Hematopoietic multipotent progenitor cell treated with erythropoietin and hydrocortisone succinate and interleukin-3 and kit ligand, for 17 days (in vitro differentiated cells): Measurements from ENCODE around the gene TULP4.
"Not testable (repeated sequence)": the region's sequence is repeated elsewhere in the genome, so short reads cannot be mapped to it uniquely, and the experiment has no call there.

Source experiments
- DNase-seq: peaks from one replicate; pipeline ENCODE4 v3.0.0-alpha.2; 2015; ENCODE audit warnings: low spot score

TULP4 gene

DNA sequence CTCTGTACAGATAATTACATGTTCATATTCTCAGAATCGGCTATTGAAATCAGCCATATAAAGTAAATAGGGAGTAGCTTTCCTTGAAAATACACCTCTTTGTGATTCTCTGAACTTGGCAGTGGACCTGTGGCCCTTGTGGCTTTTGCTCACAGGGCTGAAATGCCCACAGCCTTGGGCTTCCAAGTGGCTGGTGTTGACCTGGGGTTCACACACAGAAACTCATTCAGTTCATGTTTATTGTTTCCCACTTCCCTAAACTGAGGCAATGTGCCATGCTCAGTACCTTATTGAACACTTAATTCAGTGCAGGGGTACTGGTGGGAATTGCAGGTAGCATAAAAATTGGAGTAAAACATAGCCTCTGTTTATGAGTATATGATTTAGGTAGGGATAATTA, 19.1 kb upstream of the TULP4 start:
- DNase-seq: no peak

DNA sequence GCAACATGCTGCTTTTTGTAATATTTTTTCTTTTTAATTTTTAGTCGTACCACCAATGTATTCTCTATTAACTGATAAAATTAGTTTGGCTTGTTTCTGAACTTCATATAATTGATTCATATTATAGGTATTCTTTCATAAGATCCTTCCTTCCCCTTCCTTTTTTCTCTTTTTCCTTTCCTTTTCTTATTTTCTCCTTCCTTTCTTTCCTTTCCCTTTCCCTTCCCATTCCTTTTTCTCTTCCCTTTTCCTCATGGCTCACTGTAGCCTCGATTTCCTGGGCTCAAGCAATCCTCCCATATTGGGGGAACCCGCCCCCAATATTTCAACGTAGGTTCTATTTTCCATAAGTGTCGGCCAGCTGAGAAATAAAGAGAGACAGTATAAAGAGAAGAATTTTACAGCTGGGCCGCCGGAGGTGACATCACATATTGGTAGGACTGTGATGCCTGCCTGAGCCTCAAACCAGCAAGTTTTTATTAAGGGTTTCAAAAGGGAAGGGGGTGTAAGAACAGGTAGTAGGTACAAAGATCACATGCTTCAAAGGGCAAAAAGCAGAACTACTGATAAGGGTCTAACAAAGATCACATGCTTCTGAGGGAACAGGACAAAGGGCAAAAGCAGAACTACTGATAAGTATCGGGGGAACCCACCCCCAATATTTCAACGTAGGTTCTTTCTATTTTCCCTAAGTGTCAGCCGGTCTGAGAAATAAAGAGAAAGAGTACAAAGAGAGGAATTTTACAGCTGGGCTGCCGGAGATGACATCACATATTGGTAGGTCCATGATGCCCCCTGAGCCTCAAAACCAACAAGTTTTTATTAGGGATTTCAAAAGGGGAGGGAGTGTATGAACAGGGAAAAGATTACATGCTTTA, 16.1 kb upstream of the TULP4 start:
- DNase-seq: not testable (repeated sequence)

DNA sequence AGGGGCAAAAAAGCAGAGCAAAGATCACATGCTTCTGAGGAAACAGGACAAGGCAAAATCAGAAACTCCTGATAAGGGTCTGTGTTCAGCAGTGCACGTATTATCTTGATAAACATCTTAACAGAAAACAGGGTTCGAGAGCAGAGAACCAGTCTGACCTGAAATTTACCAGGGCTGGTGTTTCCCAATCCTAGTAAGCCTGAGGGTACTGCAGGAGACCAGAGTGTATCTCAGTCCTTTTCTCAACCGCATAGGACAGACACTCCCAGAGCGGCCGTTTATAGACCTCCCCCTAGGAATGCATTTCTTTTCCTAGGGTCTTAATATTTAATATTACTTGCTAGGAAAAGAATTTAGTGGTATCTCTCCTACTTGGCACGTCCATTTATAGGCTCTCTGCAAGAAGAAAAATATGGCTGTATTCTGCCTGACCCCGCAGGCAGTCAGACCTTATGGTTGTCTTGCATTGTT, 15.4 kb upstream of the TULP4 start:
- DNase-seq: not testable (repeated sequence)

DNA sequence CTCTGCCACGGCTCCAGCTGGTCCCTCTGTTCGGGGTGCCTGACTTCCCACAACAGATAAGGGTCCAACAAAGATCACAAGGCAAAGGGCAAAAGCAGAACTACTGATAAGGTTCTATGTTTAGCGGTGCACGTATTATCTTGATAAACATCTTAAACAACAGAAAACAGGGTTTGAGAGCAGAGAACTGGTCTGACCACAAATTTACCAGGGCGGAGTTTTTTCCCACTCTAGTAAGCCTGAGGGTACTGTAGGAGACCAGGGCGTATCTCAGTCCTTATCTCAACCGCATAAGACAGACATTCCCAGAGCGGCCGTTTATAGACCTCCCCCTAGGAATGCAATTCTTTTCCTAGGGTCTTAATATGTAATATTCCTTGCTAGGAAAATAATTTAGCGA, 14.6 kb upstream of the TULP4 start:
- not testable (repeated sequence) for DNase-seq

DNA sequence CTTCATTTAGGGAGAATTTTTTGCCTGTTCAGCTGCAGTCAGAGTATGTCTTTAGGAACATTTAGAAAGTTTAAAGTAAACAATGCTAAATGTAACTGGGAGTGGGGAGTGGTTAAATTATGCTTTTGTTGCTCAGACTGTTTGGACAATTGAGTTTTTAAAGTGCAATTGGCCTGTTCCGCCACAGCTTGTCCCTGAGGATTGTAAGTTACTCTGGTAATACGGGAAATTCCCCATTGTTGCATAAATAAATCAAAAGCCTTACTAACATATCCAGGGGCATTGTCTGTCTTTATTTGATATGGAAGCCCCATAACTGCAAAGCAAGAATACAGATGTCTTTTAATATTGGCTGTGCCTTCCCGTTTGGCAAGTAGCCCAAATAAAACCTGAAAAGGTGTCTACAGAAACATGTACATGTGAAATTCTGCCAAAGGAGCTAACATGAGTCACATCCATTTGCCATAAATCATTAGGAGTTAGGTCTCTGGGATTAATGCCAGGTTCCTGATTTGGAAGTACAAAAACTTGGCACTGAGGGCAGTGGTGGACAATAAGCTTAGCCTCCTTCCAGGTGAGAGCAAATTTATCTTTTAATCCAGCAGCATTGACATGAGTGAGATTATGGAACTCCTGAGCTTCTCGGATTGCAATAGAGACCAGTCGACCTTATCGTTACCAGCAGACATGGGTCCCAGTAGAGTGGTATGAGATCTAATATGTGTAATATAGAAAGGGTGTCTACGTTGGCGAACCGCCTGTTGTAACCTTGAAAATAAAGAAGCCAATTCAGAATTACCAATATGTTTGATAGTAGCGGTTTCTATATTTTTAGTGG, 11.7 kb upstream of the TULP4 start:
- DNase-seq: not testable (repeated sequence)

DNA sequence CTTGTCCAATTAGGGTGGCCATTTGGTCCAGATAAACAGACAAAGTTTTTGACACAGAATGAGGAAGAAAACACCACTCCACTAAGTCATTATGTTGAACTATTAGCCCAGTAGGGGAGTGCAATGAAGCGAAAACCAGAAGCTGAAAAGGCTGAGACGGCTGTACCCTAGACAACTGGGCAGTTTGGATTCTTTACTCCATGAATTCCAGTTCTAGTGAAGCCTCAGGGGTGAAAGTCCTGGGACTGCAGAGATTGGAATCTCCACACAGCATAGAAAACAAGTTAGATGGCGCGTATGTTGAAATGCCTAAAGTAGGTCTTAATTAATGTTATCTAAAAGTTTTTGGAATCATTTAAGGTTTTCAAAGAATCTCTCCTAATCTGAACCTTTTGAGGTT, 10.7 kb upstream of the TULP4 start:
- not testable (repeated sequence) for DNase-seq

DNA sequence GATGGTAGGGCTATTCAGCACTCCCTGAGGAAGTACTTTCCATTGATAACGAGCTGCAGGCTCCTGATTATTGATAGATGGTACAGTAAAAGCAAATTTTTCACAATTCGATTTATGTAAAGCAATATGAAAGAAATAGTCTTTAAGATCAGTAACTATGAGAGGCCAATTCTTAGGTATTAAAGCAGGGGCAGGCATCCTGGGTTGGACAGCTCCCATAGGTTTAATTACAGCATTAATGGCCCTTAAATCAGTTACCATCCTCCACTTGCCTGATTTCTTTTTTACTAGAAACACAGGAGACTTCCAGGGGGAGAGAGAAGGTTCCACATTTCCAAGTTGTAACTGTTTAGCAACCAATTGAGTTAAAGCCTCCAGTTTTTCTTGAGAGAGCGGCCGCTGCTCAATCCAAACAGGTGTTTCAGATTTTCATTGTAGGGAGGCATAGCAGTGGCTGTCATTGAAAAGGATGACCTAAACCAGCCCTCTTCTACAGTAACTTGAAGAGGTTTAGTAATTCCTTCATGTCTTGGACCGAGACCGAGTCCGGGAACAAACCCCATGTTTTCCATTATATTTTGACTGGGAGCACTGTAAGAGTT, 10.0 kb upstream of the TULP4 start:
- DNase-seq: not testable (repeated sequence)

DNA sequence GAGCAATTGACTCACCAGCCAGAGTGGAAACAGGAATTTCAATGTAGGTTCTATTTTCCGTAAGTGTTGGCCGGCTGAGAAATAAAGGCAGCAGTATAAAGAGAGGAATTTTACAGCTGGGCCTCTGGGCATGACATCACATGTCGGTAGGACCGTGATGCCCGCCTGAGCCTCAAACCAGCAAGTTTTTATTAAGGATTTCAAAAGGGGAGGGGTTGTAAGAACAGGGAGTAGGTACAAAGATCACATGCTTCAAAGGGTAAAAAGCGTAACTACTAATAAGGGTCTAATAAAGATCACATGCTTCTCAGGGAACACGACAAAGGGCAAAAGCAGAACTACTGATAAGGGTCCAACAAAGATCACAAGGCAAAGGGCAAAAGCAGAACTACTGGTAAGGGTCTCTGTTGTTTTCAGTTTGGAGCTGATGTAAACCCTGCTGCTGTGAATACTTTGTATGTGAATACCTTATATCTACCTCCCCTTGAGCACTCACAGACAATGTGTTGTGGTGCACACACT, 9.0 kb upstream of the TULP4 start:
- DNase-seq: no peak

DNA sequence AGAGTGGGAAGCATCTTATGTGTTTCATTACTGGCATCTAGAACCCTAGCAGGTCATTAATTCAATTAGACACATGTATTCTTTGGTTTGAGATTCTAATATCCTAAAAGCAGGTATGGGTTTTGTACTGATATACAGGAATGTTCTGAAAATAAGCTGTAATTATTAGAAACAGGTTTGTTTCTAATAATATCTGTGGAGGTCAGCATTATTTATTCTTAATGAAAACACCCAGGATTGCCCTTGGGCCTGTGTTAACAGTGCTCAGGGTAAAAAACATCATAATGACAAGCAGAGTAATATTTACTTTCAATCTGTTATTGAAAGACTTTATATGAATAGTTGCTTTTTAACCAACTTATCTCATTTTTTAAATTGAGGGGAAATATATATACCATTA, 8.0 kb upstream of the TULP4 start:
- no peak for DNase-seq

DNA sequence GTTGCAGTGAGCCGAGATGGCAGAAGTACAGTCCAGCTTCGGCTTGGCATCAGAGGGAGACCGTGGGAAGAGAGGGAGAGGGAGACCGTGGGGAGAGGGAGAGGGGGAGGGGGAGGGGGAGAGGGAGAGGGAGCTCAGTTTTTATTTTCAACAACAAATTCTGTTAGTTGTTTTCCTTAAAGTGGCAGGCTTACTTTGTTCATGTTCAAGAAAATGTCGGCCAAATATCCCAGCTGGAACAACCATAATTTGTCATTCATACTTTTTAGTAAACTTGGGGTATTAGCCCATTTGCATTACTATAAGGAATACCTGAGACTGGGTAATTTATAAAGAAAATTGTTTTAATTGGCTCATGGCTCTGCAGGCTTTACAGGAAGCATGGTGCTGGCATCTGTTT, 2.5 kb upstream of the TULP4 start:
- DNase-seq: no peak

DNA sequence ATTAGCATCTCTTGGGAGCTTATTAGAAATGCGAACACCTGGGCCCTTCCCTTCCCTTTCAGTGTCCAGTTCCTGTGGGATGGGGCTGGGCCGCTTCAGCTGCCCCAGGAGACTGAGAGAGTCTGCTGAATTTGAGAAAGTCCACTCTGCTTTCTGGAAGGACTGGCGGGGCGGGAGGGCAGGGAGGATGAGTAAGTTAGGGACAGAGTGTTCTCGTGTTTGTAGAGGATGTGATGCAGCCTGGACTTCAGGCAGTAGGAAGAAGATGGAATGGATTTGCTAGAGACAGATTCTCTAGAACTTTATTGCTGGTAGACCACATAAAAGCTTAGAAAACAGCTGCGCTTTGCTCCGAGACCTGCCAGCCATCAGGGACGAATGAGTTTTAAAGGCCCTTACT, 1.1 kb upstream of the TULP4 start:
- no peak for DNase-seq

DNA sequence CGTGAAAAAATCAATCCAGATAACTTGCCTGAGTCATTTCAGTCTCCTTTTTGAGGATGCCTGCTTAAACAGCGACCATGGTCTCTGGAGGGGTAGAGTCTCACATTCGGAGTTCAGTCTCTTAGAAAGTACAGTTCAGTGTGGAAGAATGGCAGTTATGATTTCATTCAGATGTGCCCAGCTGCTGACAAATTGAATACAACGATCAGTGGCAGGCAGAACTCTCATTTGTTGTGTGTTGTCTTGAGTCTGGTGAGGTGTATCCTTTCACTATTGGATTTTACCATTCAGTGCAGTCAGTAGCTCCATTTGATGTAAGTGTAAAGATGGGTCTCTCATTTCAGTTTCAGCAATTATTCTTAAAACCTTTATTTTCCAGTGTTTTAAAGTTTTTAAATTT, 639 bp upstream of the TULP4 start:
- no peak for DNase-seq

DNA sequence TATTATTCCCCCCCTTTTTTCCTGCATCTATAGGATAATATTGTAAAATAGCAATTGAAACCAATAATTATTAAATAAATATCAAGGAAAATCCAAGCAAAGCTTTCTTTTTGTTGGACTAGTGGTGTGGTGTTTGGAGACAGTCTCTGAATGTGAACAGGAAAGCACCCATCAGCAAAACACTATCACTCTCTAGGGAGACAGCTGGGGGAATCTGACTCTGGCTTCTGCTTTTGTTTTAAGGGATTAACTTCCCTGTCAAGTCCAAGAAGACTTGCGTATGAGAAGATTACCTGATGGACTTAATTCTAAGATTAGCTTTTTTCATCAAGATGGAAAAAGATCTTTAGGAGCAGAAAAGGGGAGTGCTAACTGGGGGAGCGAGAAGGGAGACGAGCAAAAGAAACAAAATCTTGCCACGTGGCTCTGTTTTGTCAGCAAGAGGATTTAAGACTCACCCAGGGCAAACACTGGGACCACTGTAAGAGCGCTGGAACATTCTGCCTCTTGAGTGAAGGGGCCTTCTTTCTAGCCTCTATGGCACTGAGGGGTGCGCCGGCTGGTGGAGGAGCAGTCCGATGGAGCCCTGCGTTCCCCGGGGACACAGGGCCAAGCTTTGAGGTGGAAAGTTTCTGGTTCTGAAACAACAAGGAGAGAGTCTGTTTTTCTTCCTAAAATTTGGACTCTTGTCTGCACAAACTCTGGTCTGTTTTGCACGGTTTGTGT, 570 bp downstream of the TULP4 start:
- DNase-seq: no peak

DNA sequence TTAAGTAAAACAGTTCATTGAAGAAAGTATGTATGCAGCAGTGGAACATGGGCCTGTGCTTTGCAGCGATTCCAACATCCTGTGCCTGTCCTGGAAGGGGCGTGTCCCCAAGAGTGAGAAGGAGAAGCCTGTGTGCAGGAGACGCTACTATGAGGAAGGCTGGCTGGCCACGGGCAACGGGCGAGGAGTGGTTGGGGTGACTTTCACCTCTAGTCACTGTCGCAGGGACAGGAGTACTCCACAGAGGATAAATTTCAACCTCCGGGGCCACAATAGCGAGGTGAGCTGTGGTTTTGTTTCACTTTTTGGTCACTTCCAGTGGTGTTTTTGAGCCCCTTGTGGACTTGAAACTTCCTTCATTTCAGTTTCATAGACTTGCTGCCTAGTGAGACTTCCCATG, 1.7 kb downstream of the TULP4 start:
- no peak for DNase-seq

DNA sequence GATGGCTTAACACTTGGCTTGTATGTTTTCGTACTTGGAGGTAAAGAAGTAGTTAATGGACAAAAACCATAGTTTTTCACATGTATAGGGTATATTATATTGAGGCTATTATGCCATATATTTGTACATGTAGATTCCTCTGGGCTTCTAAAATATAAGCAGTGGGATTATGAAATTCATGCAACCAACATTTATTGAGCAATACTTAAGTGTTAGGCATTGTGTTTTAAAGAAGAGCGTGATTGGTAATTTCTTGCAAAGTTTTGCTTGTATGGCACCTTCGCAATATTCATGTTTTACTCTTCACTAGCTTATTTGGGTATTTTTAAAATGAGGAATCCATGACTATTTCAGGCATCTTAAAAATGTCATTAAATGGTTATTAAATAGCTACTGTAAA, 2.5 kb downstream of the TULP4 start:
- DNase-seq: no peak

DNA sequence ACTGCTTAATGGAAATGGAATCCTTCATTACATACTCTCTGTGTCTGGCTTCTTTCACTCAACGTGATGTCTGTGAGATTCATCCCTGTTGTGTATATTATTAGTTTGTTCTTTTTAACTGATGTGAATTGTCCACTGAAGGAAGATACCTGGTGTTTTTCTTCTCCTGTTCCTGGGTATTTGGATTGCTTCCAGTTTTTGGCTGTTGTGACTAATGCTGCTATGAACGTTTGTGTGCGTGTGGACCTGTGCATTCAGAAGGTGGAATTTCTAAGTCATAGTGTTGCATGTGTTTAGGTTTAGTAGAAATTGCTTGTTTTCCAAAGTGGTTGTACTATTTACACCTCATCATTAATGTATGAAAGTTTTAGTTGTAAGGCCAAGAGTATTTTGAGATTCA, 3.8 kb downstream of the TULP4 start:
- DNase-seq: no peak

DNA sequence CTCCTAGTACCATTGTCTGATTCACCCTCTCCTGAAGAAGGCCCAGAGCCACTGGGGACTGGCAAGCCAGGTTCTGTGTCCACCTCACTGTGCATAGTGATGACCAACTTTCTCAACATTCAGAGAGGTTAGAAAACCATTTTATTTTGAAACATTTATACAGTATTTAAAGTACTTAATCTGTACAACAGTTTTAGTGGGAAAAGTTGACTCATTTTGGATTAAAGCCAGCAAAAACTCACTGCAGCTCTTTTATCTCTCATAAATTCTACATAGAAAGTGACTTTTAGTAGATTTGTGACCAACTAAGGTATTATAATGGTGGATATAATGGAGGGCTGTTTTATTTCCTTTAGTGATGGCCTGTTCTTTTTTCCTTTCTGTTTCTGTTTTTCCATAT, 9.7 kb downstream of the TULP4 start:
- DNase-seq: peak; percentile 23

DNA sequence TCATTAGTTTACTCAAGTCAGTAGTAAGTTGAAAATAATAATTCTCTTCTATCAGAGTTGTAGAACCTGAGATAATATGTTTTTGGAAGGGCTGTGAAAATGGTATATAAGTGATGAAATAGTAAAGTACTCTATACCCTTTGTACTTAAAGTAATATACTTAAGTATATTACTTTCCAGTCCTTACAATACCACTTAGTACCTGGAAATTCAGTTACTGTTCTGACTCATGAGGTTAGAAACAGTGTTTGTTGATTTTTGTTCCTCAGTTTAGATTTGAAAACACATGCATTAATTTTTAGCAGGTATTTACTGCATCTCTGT, 10.1 kb downstream of the TULP4 start:
- DNase-seq: no peak

DNA sequence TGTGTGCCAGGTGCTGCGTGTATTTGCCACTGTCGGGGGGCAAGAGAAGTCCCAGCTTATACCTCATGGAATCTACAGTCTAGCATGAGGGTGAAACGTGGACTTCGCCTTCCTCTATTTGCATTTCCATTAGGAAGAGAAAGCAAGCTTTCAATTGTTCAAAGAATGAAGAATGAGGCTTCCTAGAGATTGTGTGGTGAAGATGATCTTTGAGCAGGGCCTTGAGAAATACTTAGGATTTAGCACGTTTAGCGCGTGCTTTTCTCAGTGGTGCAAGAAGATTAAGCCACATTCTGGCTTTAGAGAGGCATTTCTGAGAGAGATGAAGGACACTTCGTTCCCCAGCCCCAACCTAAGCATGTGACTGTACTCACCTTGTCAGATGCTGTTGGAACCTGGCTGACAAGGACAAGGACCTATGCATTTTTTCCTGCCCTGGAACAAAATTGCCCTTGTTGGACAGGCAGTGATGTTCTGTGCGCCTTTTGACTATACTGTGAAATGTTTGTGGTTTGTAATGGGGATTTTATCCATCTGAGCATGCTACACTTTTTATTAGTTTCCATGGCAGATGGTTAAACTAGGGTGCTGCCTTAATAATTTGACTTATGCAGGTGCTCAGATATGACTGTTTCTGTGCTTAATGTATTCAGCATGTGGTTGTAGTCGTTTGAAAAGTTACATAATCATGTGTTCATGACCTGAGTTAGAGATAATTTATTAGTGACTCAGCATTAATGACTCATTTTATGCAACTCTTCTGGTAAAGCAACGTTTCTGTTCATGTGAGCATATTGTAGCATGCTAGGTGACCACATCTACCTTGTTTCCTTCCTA, 10.7 kb downstream of the TULP4 start:
- DNase-seq: peak; percentile 34

DNA sequence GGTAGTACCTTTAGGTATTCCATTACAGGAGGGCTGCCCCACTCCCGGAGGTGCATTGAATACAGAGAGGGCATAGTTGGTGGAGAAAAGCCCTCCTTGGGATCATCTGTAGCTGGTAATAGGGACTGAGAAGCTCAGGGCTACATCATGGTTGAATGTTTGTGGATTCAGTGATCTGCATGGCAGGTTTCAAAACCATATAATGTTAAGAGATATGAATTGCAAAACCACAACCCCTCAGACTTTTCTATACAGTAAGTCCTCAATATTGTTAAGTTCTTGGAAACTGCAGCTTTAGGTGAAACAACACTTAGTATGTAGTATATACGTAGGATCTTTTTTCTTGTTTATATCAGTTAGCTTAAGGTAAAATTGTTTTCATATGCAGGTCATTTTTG, 11.3 kb downstream of the TULP4 start:
- no peak for DNase-seq

DNA sequence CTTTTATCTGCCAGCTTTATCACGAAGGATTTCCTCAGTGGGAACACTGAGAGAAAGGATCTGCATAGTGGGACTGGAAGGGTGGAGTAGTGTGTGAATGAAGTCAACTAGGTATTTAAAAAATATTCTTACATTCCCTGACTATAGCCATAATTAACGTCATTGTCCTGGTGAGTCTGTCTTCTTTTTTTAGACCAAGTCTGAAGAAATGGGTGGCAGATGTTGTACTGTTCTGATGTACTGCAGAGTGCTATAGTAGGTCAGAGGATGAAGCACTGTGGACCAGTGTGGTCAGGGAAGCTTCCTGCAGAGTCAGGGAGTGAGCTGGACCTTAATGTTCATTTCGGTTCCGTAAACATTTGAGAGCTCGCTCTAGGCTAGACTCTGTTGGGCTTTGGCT, 11.9 kb downstream of the TULP4 start:
- no peak for DNase-seq
